NCI-H82 (cell line): ENCODE data around the gene TMC3.
"Not testable (repeated sequence)": the region's sequence is repeated elsewhere in the genome, so short reads cannot be mapped to it uniquely, and the experiment has no call there.

Source experiments
- DNase-seq: peaks from one replicate; lab custom pipeline; 2025; lab: John Stamatoyannopoulos, UW

The TMC3 gene

DNA sequence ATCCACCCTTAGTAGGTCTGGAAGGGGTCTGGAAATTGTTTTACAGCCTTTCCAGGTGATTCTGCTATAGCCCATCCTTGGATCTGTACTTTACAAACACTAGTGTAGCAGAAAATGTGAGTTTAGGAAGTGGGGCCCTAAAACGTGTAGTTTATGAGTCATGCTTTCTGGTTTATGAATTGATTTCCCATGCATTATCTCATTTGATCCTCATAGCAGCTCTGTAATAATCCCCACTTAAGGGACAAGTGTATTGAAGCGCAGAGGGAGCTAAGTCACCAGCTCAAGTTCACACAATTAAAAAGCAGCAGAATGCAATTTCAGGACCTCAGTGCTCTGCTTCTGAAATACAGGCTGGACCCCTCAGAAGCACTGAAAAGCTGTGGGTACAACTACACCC is 27.4 kb downstream of the TMC3 start:
- no peak for DNase-seq

DNA sequence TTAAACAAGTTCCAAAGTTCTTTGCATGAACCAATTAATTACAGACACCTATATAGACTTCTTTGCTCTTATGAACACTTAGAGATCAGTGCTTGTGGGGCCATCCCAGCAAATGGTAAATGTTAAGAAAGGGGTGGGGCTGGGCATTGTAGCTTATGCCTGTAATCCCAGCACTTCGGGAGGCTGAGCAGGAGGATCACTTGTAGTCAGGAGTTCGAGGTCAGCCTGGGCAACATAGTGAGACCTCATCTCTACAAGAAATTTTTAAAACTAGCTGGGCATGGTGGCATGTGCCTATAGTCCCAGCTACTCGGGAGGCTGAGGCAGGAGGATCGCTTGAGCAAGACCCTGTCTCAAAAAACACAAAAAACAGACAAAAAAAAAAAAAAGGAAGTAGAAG is 30.6 kb downstream of the TMC3 start:
- no peak for DNase-seq

DNA sequence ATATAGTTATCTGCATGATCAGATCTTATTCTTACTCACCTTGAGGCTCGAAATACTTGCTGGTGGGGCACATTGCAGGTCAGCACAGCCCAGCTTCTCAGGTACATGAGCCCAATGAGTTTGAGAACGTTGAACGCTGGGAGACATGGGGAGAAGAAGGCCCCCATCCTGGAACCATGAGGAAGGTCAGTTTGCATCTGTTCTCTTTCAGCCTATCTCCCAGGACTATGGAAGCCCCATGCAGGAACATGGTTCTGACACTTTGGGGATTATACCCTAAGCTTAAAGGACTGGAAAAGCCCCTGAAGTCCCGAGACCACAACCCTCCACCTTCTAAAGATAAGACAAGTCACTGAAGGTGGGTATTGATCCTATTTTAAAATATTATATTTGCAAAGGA is 32.7 kb downstream of the TMC3 start:
- DNase-seq, result no peak

DNA sequence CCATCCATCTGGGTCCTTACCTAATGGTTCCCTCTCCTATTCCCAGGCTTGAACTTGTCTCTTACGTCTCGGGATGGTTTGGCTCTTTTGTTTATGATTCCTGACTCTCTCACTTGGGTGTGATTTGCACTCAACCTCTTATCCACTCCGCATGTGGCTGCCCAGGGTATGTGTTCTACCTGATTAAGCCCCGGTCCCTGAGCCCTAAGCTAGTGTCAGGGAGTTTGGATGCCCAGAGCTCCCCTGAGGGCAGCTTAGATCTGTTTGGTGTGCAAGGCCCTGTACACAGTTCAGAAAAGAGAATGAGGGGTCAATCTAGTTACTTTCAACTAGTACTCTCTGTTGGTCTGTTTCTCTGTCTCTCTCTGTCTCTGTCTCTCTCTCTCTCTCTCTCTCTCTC is 34.2 kb downstream of the TMC3 start:
- DNase-seq, result no peak

DNA sequence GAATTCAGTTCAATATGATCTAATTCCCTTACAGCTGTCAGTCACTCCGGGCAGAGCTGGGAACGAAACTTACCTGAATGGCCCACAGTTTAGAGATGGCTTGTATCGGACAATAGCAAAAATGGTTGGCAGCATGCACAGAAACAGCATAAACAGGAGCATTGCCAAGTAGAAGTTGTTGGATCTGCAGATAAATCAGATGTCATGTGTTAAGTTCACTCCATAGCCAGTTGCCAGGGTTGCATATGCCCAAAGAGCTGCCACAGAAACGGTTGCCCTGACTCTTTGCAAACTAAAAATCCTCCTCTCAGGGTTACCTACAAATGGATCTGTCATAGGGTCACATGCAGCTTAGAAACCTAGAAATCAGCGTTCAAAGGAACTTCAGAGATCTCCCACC is 34.7 kb downstream of the TMC3 start:
- DNase-seq, result no peak

DNA sequence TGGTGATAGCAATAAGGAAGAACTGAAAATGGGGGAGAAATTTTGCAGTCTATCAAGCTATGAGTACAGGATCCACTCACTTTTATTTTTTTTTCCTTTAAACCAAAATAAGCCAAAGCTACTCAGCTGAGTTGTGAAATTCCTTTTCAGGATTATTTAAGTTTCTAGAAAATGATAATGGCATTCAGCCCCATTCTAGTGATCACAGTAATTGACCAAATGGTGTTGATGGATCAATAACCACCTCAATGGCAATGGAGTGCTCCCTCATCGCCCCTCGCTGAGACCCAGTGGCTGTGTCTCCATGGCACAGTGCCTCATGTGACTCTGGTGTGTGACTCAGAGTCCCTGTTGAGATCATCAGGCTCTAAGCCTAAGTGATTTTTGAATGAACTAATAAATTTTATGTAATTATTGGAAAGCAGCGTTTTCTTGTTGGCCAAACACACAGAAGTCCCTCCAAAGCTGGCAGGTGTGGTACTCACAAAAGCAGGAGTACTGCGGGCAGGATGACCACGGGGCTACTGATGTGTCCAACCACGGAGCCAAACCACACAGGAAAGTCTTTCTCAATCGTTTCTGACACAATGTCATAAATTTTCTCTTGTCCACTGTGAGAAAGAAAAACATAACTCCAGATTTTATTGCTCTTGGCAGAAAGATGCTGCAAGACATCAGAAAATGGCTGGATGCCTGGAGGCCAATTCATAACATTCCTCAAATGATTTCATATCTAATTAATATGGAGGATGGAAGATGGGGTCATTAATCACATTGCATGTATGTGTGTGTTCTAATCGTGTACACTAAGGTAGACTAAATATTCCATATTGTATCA is 35.6 kb downstream of the TMC3 start:
- no peak for DNase-seq

DNA sequence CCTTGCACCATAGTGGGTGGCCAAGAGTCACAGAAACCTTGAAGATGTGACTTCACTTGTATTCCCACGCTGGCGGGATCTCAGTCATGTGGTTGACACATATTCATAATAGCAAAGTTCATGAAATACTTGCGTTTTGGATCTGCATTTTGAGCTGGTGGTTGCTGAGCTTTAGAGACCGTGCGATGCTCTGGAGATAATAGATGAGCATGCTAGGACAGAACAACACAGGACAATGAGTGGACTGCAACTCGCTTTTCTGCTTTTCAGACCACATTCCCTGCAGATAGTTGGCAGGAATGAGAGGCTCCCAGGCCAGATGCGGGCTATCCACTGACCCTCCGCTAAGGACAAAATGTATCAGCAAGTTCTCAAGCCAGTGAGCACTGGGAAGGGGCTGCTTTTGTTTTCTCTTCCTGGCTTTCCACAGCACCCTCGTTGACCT is 36.3 kb downstream of the TMC3 start:
- DNase-seq, result no peak

DNA sequence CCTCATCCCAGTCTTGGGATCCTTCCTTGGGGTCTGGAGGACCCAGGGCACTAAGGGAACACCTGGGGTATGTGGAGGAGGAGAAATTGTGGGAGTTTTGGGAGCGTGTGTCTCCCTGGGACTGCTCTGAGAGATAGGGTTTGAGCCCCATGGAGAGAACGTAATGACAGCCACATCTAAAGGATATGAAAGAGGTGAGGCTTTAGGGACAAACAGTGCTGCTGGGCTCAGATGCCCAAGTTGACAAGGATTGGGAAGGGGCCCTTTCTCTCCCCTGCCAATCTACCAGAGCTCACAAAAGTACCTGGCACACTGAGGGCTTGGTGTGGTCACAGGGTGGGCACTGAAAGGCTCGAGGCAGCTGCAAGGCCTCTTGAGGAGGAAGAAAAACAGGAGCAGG is 36.8 kb downstream of the TMC3 start:
- DNase-seq, result no peak

DNA sequence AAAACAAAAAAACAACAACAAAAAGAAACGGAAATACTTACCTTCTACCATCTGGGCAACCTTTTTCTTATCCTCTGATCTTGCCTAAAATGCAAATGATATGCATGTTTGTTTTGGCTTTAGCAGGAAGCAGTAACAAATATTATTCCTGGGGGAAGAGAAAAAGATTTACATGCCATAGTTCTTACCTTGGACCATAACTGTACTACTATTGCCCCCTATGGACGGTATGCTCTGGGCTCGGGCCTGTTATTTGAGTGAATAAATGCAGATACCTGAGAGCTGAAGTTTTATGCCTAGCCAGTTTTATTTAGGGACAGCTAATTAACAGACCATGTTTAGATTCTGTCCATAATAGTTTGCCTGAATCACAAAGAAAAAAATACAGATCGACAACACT is 37.4 kb downstream of the TMC3 start:
- no peak for DNase-seq

DNA sequence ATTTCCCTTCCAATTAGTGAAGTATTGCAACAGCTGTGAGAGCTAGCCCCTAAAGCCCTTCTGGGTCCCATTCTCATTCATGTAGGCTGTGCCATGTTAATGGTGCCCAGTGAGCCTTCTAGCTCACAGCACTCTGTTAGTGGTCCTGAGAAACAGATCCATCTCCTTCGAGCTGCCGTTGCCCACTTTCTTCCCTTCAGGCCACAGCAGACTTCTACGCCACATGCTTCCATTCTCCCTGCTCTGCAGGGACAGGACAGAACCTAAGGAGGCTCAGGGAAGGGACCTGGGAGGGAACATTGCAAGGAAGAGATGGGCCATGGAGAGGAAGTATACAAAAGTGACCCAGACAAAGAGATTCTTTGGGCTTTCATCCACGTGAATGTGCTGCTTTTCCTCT is 38.4 kb downstream of the TMC3 start:
- no peak for DNase-seq

DNA sequence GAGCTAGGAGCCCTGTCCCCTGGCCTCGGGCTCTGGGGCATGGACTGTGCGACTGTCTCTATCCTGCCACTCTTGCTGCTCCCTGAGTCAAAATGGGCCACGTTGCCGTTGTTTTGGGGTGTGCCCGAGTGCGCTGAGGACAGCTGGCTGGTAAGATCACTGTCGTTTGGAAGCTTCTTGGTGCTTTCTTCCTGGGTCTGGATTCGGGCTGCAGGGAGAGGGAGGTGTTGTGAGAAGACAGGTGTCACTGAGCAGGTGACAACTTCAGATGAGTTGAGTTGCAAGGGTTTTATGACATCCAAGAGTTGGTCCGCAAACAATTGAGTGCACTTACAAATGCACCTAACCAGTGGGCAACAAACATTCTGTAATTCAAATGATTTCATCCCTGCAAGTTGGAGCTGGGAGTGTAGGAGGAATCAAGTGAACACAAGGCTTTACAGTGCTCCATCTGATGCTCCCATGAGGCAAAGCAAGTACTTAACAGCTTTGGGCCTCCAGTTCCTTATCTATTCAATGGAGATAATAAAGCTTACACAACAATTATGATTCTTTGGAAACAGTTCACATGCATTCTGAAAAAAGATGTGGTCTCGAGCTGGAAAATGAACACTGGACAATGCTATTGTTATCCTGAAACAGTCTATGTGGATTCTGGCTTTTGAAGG is 39.1 kb downstream of the TMC3 start:
- DNase-seq, result no peak

DNA sequence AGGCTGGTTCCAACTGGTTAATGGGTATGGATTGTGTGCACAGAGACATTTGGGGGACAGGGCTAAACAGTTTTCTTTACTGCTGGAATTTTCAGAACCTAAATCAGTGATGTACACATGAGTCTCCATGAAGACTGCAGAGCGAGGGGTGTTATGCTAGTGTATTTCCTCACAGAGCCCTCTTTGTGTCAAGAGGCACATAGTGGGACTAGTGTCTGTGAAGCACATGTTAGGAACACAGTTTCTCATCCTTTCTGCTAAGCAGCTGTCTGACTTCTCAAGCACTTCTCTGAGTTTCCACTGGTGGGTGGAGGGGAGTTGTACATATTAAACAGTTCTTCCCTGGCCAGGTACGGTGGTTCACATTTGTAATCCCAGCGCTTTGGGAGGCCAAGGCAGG is 40.6 kb downstream of the TMC3 start:
- no peak for DNase-seq

DNA sequence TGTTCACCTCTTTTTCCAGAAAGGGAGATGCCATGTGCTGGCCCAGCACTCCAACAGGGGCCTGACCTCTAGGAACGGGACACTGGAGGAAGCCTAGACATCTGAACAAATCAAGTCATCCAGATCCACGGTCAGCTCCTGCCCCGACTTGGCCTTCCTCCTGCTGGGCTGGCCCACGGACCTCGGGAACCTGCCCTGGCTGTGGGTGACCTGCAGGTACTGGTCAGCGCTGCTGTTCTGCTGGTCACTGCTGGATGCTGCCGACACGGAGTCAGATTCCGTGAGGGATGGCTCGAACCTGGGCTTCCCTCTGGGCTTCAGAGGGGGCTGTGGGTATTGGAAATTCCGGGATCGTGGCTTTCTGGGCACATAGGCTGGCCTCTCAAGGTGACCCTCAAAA is 41.7 kb downstream of the TMC3 start:
- no peak for DNase-seq

DNA sequence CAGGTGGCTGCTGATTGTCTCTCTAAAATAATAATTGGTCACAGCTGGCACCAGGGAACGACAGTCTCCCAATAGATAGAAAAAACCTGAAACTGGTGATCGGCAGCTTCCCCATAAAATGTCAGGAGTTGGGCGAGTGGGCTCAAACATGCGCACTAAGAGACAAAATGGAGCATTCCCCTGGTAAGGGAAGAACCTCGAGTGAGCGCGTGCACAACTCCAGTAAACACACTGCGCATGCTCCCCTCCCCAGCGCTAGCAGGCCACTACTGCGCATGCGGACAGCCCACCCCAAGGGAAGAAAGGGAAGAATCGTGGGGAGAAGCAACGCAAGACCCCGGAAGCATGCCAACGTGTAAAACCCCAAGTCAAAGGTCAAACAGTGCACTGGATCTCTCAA is 42.4 kb downstream of the TMC3 start:
- no peak for DNase-seq

DNA sequence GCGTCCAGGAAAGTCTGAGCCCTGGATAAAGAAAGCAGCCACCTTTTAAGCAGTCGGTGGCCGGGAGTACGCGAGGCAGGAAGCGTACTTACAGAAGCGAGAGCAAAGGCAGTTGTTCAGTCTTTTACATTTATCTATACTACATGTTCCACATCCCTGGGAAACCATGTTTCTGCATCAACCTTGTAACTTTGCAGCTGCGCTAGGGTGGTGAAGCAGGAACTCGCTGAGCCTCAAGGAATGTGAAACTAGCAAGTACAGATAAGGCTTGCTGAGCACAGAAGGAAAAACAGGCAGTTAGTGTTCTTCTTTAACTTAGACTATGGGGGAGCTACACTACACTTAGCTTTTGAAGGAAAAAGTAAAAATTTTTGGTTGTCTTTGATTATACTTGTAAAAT is 42.9 kb downstream of the TMC3 start:
- not testable (repeated sequence) for DNase-seq

DNA sequence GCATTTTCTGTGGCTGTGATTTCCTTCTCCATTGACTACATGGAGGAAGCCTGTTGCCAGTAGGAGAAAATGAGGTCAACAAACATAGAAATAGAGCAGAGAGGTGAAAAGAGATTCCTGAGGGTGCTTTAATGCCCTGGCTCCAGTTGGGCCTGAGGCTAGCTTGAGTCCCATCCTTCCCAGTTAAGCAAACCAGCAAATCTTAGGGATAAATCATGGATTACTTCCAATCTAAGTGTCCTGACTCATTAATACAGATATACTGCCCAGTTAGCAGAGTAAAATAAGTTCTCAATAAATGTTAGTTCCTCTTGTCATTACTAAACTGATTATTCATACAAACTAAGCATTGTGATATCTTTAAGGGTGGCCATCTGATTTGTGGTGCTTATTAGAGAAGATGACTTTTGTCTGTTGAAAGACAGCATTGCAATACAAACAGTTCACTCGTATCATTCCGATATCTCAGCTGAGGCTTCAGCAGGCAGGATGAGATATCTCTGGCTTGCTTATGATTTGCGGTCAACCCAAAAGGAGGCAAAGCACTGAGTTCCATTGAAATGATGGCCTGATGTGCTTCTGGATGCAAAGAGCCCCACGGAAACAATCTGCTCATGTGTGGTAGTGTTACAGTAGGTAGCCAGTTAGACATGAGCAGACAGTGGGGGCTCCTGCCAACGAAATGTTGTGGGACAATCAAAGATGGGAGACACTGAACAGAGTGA is 43.5 kb downstream of the TMC3 start:
- DNase-seq, result no peak

DNA sequence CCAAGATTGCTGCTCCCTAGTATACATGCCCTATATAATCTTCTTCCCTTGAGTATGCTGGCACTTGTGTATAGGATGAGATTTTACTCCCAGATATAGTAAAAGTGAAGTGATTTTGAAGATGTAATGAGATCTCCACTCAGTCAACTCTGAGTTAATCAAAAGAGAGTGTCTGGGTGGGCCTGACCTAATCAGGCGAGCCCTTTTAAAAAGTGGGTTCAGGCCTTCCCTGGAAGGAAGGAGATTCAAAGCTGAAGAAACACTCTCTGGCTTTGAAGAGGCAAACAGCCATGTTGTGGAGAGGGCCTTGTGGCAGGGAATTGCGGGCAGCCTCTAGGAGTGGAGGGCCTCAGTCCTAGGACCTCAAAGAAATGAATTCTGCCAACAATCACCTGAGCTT is 44.6 kb downstream of the TMC3 start:
- no peak for DNase-seq

DNA sequence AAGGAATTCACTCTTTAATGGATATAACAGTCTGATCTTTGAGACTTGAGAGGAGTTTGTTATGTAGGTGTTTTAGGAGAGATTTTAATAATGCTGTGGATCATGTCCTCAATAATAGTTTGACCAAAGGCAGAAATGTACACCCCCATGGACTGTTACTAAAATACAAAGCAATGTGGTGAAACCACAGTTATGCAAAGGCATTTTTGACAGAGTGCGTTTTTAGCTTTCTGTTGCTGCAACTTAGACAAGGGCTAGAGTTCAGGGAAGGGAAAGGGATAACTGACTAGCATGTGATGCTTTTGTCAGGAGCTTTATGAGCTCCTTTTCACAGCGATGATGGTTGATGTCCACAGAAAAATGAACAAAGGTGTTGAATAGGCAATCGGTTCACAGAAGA is 46.5 kb downstream of the TMC3 start:
- no peak for DNase-seq

DNA sequence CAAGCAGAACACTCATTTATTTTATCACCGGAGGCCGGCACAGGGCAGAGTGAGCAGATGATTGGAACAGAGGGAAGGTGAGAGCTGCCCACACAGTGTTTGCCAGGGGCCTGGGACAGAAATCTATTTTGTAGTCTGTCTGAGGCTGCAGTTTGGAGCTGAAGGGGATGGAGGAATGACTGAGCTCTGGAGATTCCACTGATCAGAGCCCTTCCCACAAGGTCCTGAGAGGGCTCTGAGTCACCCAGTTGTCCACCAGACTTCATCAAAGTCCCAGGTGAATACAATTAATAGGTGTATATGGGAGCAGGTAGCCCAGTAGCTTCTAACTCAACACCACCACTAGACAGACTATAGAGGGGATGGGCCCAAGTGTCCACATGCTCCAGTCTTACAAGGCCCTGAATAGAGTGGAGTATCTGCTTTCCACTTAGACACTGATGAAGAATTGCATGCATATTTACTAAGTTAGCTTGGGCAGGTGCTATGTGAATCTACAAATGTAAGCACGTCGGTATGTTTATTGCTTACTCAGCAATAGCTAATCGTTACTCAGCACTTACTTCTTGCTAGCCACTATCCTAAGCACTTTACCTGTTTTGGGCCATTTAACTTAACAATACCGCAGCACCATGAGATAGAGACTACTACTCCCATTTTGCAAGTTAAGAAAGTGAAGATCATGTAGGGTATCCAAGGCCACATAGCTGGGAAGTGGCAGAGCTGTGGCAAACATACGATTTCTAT is 47.4 kb downstream of the TMC3 start:
- no peak for DNase-seq

DNA sequence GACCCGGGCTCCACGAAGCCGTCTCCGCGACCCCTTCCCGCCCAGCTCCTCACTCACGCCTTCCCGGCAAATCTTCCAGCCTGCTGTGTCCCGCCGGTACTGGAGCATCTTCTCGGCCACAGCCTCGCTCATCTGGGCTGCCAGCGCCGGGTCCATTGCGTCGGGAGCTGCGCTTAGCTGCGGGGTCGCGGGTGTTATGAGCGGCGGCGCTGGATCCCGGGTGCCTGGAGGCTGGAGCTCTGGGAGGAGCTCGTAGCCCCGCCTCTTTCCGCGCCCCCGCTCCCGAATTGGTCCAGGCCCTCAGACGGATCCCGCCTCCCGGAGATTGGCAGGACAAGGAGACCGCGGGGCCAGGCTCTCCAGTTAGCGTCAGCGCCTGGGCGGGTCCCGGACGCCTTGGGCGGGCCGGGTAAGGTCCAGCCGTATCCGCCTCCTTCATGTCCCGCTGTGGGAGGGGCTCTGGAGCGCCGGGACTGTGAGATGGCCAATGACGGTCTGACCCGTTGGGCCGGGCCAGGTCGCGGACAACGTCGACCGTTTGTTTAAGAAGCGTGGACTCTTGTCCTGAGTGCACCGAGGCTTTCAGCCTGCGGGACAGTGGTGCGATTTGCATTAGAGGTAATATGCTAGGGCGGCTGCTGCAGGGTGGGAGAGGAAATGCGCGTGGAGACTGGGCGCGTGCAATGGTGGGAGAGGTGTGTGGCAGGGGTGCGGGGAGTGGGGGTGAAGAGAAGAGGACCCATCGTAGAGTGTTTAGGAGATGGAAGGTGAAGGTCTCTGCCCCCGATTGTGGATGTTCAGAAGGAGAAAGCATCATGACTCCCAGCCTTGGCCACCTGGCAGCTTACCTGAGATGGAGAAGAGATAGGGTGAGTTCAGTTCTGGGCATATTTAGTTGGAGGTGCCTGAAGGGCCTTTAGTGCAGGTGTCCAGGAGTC is 49.8 kb downstream of the TMC3 start, which contains the start of gene STARD5:
Gene STARD5 (minus strand): TSS at position 198 of the 938 bp plus-strand sequence. CDS start 42 bp downstream, at position 156.
- peak; percentile 98 for DNase-seq

DNA sequence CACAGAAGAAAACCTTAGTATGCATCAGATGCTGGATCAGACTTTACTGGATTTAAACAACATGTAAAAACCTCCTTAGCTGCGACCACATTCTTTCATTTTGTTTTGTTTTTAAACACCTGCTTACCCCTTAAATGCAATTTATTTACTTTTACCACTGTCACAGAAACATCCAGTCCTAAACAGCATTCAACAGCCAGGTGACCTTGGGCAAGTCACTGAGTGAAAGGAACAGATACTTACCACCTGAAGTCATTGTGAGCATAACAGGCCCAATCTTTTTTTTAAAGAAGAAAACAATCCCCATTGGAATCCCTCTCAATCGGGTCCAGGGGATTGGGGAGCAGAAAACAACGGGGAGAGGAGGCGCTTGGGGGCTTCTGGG is 50.5 kb downstream of the TMC3 start:
- DNase-seq, result no peak
